NCI-H2107 (cell line): ENCODE data around the gene CAPN5.

Experiments used
- DNase-seq: peaks from one replicate; lab custom pipeline; 2025; lab: John Stamatoyannopoulos, UW

CAPN5 gene

GRCh38 chr11:77135069-77135468 is 68.3 kb downstream of the CAPN5 start:
- no peak for DNase-seq

- DNase-seq: no peak
Observed at GRCh38 chr11:77136074-77136473, 69.3 kb downstream of the CAPN5 start.

GRCh38 chr11:77136784-77137420 is 70.1 kb downstream of the CAPN5 start:
- DNase-seq: no peak

- DNase-seq: no peak
Observed at GRCh38 chr11:77137421-77137820, 70.7 kb downstream of the CAPN5 start.

GRCh38 chr11:77138106-77138649 is 71.4 kb downstream of the CAPN5 start:
- no peak for DNase-seq

GRCh38 chr11:77139201-77139600 is 72.4 kb downstream of the CAPN5 start:
- no peak for DNase-seq

- DNase-seq: no peak
Observed at GRCh38 chr11:77140231-77140851, 73.6 kb downstream of the CAPN5 start.

- DNase-seq: peak; percentile 35
Observed at GRCh38 chr11:77141034-77141433, 74.3 kb downstream of the CAPN5 start.

GRCh38 chr11:77141475-77141874 is 74.7 kb downstream of the CAPN5 start:
- no peak for DNase-seq

- no peak for DNase-seq
Observed at GRCh38 chr11:77142091-77142975, 75.6 kb downstream of the CAPN5 start.

GRCh38 chr11:77143405-77144020 is 76.7 kb downstream of the CAPN5 start:
- no peak for DNase-seq

GRCh38 chr11:77144196-77144856 is 77.6 kb downstream of the CAPN5 start:
- DNase-seq: no peak

- DNase-seq: no peak
Observed at GRCh38 chr11:77144857-77145428, 78.2 kb downstream of the CAPN5 start.

GRCh38 chr11:77146261-77147035 is 79.7 kb downstream of the CAPN5 start:
- DNase-seq: no peak

GRCh38 chr11:77147036-77147315 is 80.2 kb downstream of the CAPN5 start:
- DNase-seq: no peak

- DNase-seq: peak; percentile 67
Observed at GRCh38 chr11:77147668-77148321, 81.0 kb downstream of the CAPN5 start.

GRCh38 chr11:77148963-77149715 is 82.4 kb downstream of the CAPN5 start:
- no peak for DNase-seq

GRCh38 chr11:77149716-77150392 is 83.1 kb downstream of the CAPN5 start:
- no peak for DNase-seq

GRCh38 chr11:77150836-77151235 is 84.1 kb downstream of the CAPN5 start:
- no peak for DNase-seq
